IPS-18a (cell line): Measurements from ENCODE around the gene RAB34.

ENCODE experiments used
- H3K27ac ChIP-seq: one replicate; pipeline ENCODE4 v1.5.1; 2013; ENCODE audit warnings: low read length
- H3K27me3 ChIP-seq: one replicate; pipeline ENCODE4 v1.6.1; 2013; ENCODE audit warnings: mild to moderate bottlenecking, low read length; ENCODE audit not compliant: control insufficient read depth, insufficient read depth
- H3K36me3 ChIP-seq: one replicate; pipeline ENCODE4 v1.6.1; 2013; ENCODE audit warnings: low read depth, low read length; ENCODE audit not compliant: control insufficient read depth
- H3K4me1 ChIP-seq: one replicate; pipeline ENCODE4 v1.6.1; 2013; ENCODE audit warnings: low read depth, low read length; ENCODE audit not compliant: control insufficient read depth
- H3K4me3 ChIP-seq: one replicate; pipeline ENCODE4 v1.5.1; 2013; ENCODE audit warnings: low read length
- H3K9ac ChIP-seq: one replicate; pipeline ENCODE4 v1.6.1; 2013; ENCODE audit warnings: mild to moderate bottlenecking, low read length, moderate library complexity
- H3K9me3 ChIP-seq: one replicate; pipeline ENCODE4 v1.6.1; 2013; ENCODE audit warnings: low read depth, low read length; ENCODE audit not compliant: control insufficient read depth

The RAB34 gene, protein sequence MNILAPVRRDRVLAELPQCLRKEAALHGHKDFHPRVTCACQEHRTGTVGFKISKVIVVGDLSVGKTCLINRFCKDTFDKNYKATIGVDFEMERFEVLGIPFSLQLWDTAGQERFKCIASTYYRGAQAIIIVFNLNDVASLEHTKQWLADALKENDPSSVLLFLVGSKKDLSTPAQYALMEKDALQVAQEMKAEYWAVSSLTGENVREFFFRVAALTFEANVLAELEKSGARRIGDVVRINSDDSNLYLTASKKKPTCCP

GRCh38 chr17:28717578-28718332, at the start of gene RAB34:
Gene RAB34, minus strand, starts transcription at chr17:28717868. Its CDS starts 602 bp downstream, at chr17:28717266.
- Histone ChIP-seq H3K9me3 (no peaks in the 10 kb centered on the region), H3K9ac (peak within 1 kb of the TSS; percentile 90), H3K4me3 (peak within 1 kb of the TSS; percentile 91), H3K4me1 (peaks cover 32% of the 10 kb centered on the region), H3K36me3 (peaks cover 46% of the 10 kb centered on the region), H3K27me3 (no peaks in the 10 kb centered on the region), H3K27ac (peak within 1 kb of the TSS; percentile 83)

DNA sequence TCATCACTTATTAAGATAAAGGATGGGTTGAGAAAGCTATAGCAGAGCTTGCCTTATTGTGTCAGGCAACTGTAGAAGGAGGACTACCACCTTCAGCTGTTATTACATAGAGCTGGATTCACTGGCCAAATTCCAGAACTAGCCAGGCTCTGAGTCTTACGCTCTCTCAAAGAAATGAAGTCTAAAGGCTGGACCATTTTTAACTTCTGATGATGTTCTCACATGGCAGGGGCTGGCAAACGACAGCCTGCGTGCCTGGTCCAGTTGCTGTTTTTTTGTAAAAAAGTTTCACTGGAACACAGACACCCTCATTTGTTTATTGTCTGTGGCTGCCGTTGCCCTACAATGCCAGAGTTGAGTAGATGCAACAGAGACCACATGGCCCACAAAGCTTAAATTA, 47.4 kb upstream of the RAB34 start:
- no peak overlapping the region for H3K4me3 ChIP-seq
- H3K9me3 ChIP-seq, result no peaks in the 10 kb centered on the region
- no peak overlapping the region for H3K27ac ChIP-seq
- peaks cover 16% of the 10 kb centered on the region for H3K36me3 ChIP-seq
- peaks cover 29% of the 10 kb centered on the region for H3K4me1 ChIP-seq
- no peaks in the 10 kb centered on the region for H3K27me3 ChIP-seq
- H3K9ac ChIP-seq, result no peak overlapping the region

DNA sequence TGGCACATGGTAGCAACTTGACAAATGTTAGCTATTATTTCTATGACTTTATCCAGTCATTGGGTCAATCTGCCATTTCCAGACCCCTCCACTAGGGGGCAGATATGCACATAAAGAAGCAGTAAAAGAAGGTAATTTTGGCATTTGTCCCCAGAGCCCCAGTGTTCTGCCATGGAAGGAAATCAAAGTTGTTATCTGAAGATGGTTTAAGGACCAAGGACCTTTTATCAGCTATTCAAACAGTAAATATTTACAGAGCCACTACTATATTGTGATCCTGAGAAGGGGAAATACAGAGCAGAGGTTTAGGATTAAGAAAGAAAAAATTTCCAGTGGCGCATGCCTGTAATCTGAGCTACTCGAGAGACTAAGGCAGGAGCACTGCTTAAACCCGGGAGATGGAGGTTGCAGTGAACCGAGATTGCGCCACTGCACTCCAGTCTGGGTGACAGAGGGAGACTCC, 46.2 kb upstream of the RAB34 start:
- no peak overlapping the region for H3K27ac ChIP-seq
- no peaks in the 10 kb centered on the region for H3K9me3 ChIP-seq
- H3K36me3 ChIP-seq, result peaks cover 23% of the 10 kb centered on the region
- H3K27me3 ChIP-seq, result no peaks in the 10 kb centered on the region
- no peak overlapping the region for H3K4me3 ChIP-seq
- H3K4me1 ChIP-seq, result peaks cover 32% of the 10 kb centered on the region
- no peak overlapping the region for H3K9ac ChIP-seq

GRCh38 chr17:28763137-28763799, 45.6 kb upstream of the RAB34 start:
- no peak overlapping the region for H3K4me3 ChIP-seq
- no peak overlapping the region for H3K27ac ChIP-seq
- H3K27me3 ChIP-seq, result no peaks in the 10 kb centered on the region
- H3K9ac ChIP-seq, result no peak overlapping the region
- H3K4me1 ChIP-seq, result peaks cover 32% of the 10 kb centered on the region
- H3K36me3 ChIP-seq, result peaks cover 29% of the 10 kb centered on the region
- no peaks in the 10 kb centered on the region for H3K9me3 ChIP-seq

- Histone ChIP-seq H3K27me3 (no peaks in the 10 kb centered on the region), H3K27ac (peak overlapping the region; percentile 88), H3K36me3 (peaks cover 24% of the 10 kb centered on the region), H3K9ac (peak overlapping the region; percentile 34), H3K9me3 (no peaks in the 10 kb centered on the region), H3K4me3 (peak overlapping the region; percentile 36), H3K4me1 (peaks cover 32% of the 10 kb centered on the region)
These were observed 43.2 kb upstream of the RAB34 start for GRCh38 chr17:28760601-28761562.

DNA sequence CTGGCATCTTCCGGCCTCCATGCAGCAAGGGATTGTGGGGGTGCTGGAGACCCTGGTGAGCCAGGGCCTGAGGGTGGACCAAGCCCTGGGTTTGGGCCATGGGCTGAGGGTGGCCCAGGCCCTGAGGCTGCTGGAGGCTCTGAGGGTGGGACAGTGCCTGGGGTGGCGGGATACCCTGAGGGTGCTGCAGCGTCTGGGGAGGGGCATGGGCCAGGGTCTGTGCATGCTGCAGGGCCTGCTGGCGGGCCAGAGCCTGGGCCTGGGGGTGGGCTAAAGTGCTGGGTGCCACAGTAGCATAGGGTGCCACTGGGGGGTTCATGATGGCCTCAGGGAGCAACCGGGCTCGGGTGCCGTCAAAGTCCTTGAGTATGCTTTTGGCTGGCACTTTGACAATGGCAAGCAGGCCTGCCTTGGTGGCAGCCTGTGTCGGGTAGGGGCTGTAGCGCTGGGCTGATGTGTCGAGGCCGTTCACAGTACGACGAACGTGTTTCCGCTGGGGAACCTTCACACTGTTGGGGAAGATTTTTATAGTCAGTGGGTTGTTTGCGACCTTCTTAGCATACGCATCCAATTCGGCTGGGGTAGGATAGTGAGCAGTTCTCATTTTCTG, 41.7 kb upstream of the RAB34 start:
- Histone ChIP-seq H3K27me3 (no peaks in the 10 kb centered on the region), H3K4me1 (peaks cover 32% of the 10 kb centered on the region), H3K9ac (no peak overlapping the region), H3K4me3 (no peak overlapping the region), H3K9me3 (no peaks in the 10 kb centered on the region), H3K36me3 (peaks cover 16% of the 10 kb centered on the region), H3K27ac (no peak overlapping the region)

DNA sequence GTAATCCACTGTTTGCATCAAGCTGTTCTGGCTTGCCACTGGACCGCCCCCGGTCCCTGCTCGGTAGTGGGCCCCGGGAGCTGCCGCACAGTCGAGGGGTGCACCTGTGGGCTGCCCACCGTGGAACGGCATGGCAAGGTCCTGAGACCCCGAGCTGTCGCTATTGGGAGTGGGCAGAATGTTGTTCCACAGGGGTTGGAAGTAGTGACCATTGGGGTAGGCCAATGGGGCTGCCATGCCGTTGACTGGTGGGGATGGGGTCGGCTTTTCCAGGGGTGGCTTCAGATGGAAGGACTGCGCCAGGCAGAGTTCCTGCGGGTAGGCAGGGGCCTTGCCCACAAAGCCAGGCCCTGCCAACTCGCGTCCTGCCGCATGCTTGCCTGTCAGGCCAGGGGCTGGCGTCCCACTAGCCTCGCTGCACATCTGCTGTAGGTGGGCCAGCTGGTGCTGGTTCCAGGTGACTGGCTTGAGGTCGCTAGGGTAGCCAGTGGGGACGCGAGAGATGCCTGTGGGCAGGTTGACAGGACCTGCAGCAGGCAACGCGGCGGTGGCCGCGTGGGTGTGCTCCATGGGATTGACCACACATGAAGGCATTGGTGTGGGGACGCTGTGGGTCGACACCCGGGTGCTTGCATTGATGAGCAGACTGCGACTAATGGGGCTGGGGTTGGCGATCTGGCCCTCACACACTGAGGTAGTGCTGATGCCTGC, 40.9 kb upstream of the RAB34 start:
- Histone ChIP-seq H3K36me3 (peaks cover 16% of the 10 kb centered on the region), H3K27me3 (no peaks in the 10 kb centered on the region), H3K9ac (no peak overlapping the region), H3K4me1 (peaks cover 32% of the 10 kb centered on the region), H3K4me3 (no peak overlapping the region), H3K27ac (no peak overlapping the region), H3K9me3 (no peaks in the 10 kb centered on the region)

GRCh38 chr17:28756049-28756804, 38.6 kb upstream of the RAB34 start:
- H3K27ac ChIP-seq, result no peak overlapping the region
- peaks cover 21% of the 10 kb centered on the region for H3K36me3 ChIP-seq
- H3K4me1 ChIP-seq, result peaks cover 15% of the 10 kb centered on the region
- H3K4me3 ChIP-seq, result no peak overlapping the region
- H3K27me3 ChIP-seq, result no peaks in the 10 kb centered on the region
- no peak overlapping the region for H3K9ac ChIP-seq
- no peaks in the 10 kb centered on the region for H3K9me3 ChIP-seq

GRCh38 chr17:28755486-28755885, 37.8 kb upstream of the RAB34 start:
- Histone ChIP-seq H3K9me3 (no peaks in the 10 kb centered on the region), H3K4me3 (no peak overlapping the region), H3K27ac (no peak overlapping the region), H3K27me3 (no peaks in the 10 kb centered on the region), H3K4me1 (peaks cover 8% of the 10 kb centered on the region), H3K9ac (no peak overlapping the region), H3K36me3 (peaks cover 27% of the 10 kb centered on the region)
